Heart left ventricle (tissue), 16 donors: Measurements from ENCODE around the gene CENPC. TPM values are rescaled to one million over a fixed set of nuclear protein-coding genes. Genes with fewer than 3 reads are reported as not detected.

ENCODE experiments used
- ATAC-seq, 4 donors: fragments of 200-7000 bp; cut with Tn5 transposase; one replicate each; pipeline ENCODE4 v1.9.1; 2020 to 2022; ENCODE audit warnings: moderate library complexity in 4 of 4, mild to moderate bottlenecking in 3 of 4, moderate number of reproducible peaks in 1 of 4
- DNase-seq, 5 donors: peaks; one replicate each; pipeline ENCODE4 v3.0.0-alpha.2; 2020
- H3K27ac ChIP-seq, 12 donors: fragments of 200-600 bp; sonication (generic) in 4 of 12; one replicate each; pipeline versions ENCODE4 v1.5.0 to v1.8.0; 2016 to 2022; ENCODE audit warnings: mild to moderate bottlenecking in 2 of 12
- H3K27me3 ChIP-seq, 9 donors: fragments of 200-600 bp; sonication (generic) in 2 of 9; one replicate each; pipeline versions ENCODE4 v1.5.1 to v1.8.0; 2016 to 2022; ENCODE audit warnings: mild to moderate bottlenecking in 3 of 9
- H3K36me3 ChIP-seq, 9 donors: fragments of 200-600 bp; sonication (generic) in 2 of 9; one replicate each; pipeline versions ENCODE4 v1.5.0 to v1.8.0; 2018 to 2022; ENCODE audit warnings: mild to moderate bottlenecking in 2 of 9
- H3K4me1 ChIP-seq, 12 donors: fragments of 200-600 bp; sonication (generic) in 4 of 12; one replicate each; pipeline versions ENCODE4 v1.5.0 to v1.8.0; 2016 to 2022; ENCODE audit warnings: mild to moderate bottlenecking in 3 of 12
- H3K4me3 ChIP-seq, 12 donors: fragments of 200-600 bp; sonication (generic) in 4 of 12; one replicate each; pipeline versions ENCODE4 v1.5.0 to v1.8.0; 2017 to 2022; ENCODE audit warnings: mild to moderate bottlenecking in 9 of 12, moderate library complexity in 4 of 12
- H3K9me3 ChIP-seq, 12 donors: fragments of 200-600 bp; sonication (generic) in 4 of 12; one replicate each; pipeline versions ENCODE4 v1.5.0 to v1.8.0; 2016 to 2022; ENCODE audit warnings: mild to moderate bottlenecking in 1 of 12
- CTCF ChIP-seq, 12 donors: fragments of 200-600 bp; sonication (generic) in 4 of 12; IDR thresholded peaks; one replicate each; pipeline versions ENCODE4 v1.5.0 to v1.8.0; 2018 to 2022; ENCODE audit warnings: antibody characterized with exemption in 12 of 12, mild to moderate bottlenecking in 5 of 12
- POLR2A ChIP-seq, 2 donors: fragments of 450-650 bp; IDR thresholded peaks; one replicate each; pipeline ENCODE4 v1.6.1; 2017; ENCODE audit warnings: antibody characterized with exemption in 2 of 2, mild to moderate bottlenecking in 2 of 2, moderate library complexity in 2 of 2
- WGBS, 4 donors: extraction: QIAGEN DNeasy Blood & Tissue Kit in 2 of 4; methylation state at CpG; one replicate each; pipeline versions ENCODE4 v1.1.5 to v1.1.7; 2013 to 2018; 5-methylcytosine and 5-hydroxymethylcytosine counted together
- intact Hi-C, 10 donors: fragments of 100-400 bp; cut with DNase I; formaldehyde crosslinking; loops; one replicate each; pipeline versions ENCODE4 v1.11.1 to v1.14.2; 2022
- polyA plus RNA-seq, 2 donors: library from polyadenylated mRNA; stranded (reverse); fragments of 200-250 nt; gene quantifications; one replicate each; pipeline ENCODE4 v1.2.3, GENCODE V29; 2013
- total RNA-seq, 9 donors: library from RNA; depleted of rRNA in 2 of 9; stranded (reverse); fragments of >200 nt in 2 of 9; fragmentation: NEBNext Ultra II Directional in 3 of 9; extraction: Animal tissue kit (Norgen Biotek cat#: 25700) in 3 of 9; gene quantifications; one replicate each; pipeline versions ENCODE4 v1.1.0 to v1.2.4, GENCODE V29; 2016 to 2023
- donor health status: ischemic (EF 13 %, LVEDD 7.1; RV severe dilation, severe dysfunction).
- donor health status: healthy with polysubstance abuse.
- donor health status: DM: no; HTN: yes; CAD: no.
- donor health status: DM: no; HTN: no; CAD: no.
- donor health status: ischemic (EF 25% LVEDD 6.9; RV normal size, moderate dysfunction).
- donor health status: ischemic (EF 25% LVEDD 5.7; RV mildly dilated, moderate dysfunction).
- donor health status: healthy.
- donor health status: DM: yes; HTN: yes; CAD: no.
- donor health status: ischemic (EF 35%, LVEDD 5.7; RV mildly dilated, moderate dysfunction).
- donor health status: nonischemic (EF 11% LVEDD 7.7; RV severe dilation, severe dysfunction).
- donor health status: DM: yes; HTN: yes; CAD: no.
- donor health status: PGD.
- donor health status: ischemic (EF 29% LVEDD 5.4; RV normal size, mild dysfunction).
- donor health status: nonischemic (EF 23%, LVEDD 6.1; RV moderate dilation, normal function).

CENPC gene
- total and polyA plus RNA-seq, 11 donors, result 2.6 to 16.7 (median 8.2) TPM

- Histone ChIP-seq H3K4me1 (peaks cover 0 to 4% (median 0%) of the 10 kb centered on the region in 12 donors), H3K27me3 (no peaks in the 10 kb centered on the region), H3K4me3 (no peak overlapping the region), H3K9me3 (no peaks in the 10 kb centered on the region), H3K27ac (no peak overlapping the region), H3K36me3 (peaks cover 0 to 91% (median 81%) of the 10 kb centered on the region in 9 donors)
- TF ChIP-seq CTCF (IDR thresholded peaks at IDR 0.05) (no peak), POLR2A (IDR thresholded peaks at IDR 0.05) (no peak)
- DNase-seq, result no peak
- ATAC-seq, result no peak
- intact Hi-C loops, result no loop called here
- 79 to 86% (median 82%) methylated on average over 3 of the region's 3 CpGs for WGBS, 4 donors
Measured at GRCh38 chr4:67512501-67512900, 32.8 kb downstream of the CENPC start.

GRCh38 chr4:67500373-67500772 lies 44.9 kb downstream of the CENPC start:
- H3K27me3 ChIP-seq, result no peaks in the 10 kb centered on the region
- H3K4me3 ChIP-seq, result no peak overlapping the region
- WGBS, 4 donors, result 91 to 98% (median 95%) methylated on average over 2 of the region's 2 CpGs
- TF ChIP-seq CTCF (IDR thresholded peaks at IDR 0.05) (no peak), POLR2A (IDR thresholded peaks at IDR 0.05) (no peak)
- no peaks in the 10 kb centered on the region for H3K4me1 ChIP-seq
- H3K9me3 ChIP-seq, result no peaks in the 10 kb centered on the region
- ATAC-seq (no peak), DNase-seq (no peak)
- H3K27ac ChIP-seq, result no peak overlapping the region
- H3K36me3 ChIP-seq, result peaks cover 0 to 66% (median 46%) of the 10 kb centered on the region in 9 donors
- intact Hi-C loops, result no loop called here

- intact Hi-C loops, result no loop called here
- DNase-seq, result no peak
- no peaks in the 10 kb centered on the region for H3K4me1 ChIP-seq
- no peaks in the 10 kb centered on the region for H3K9me3 ChIP-seq
- H3K4me3 ChIP-seq, result no peak overlapping the region
- H3K27me3 ChIP-seq, result no peaks in the 10 kb centered on the region
- peak overlapping the region in 1 of 12 donors; percentile 5 for H3K27ac ChIP-seq
- ATAC-seq, result no peak
- H3K36me3 ChIP-seq, result peaks cover 0 to 66% (median 45%) of the 10 kb centered on the region in 9 donors
- WGBS, 4 donors, result 81 to 88% (median 83%) methylated on average over 2 of the region's 2 CpGs
- TF ChIP-seq POLR2A (IDR thresholded peaks at IDR 0.05) (no peak), CTCF (IDR thresholded peaks at IDR 0.05) (no peak)
Measured at GRCh38 chr4:67499799-67500198, 45.5 kb downstream of the CENPC start.

GRCh38 chr4:67483868-67484602 lies 61.3 kb downstream of the CENPC start:
- peaks cover 0 to 76% (median 69%) of the 10 kb centered on the region in 9 donors for H3K36me3 ChIP-seq

More at GRCh38 chr4:67483868-67484602, 61.3 kb downstream of the CENPC start:
- Histone ChIP-seq H3K9me3 (peaks cover 0 to 31% (median 0%) of the 10 kb centered on the region in 12 donors), H3K27ac (no peak overlapping the region), H3K4me3 (no peak overlapping the region), H3K27me3 (no peaks in the 10 kb centered on the region), H3K4me1 (no peaks in the 10 kb centered on the region)
- intact Hi-C loops, result no loop called here
- ATAC-seq (no peak), DNase-seq (no peak)
- TF ChIP-seq CTCF (IDR thresholded peaks at IDR 0.05) (no peak), POLR2A (IDR thresholded peaks at IDR 0.05) (no peak)
- 94 to 96% (median 95%) methylated on average over 5 of the region's 5 CpGs for WGBS, 4 donors
